Suprapubic skin (tissue), 4 donors: ENCODE measurements around the gene TNFRSF4. TPM values are rescaled to one million over a fixed set of nuclear protein-coding genes. Genes with fewer than 3 reads are reported as not detected.
"Not testable (repeated sequence)": the region's sequence is repeated elsewhere in the genome, so short reads cannot be mapped to it uniquely, and the experiment has no call there.

ENCODE experiments used
- DNase-seq, 2 donors: peaks; one replicate each; pipeline ENCODE4 v3.0.0-alpha.2; 2019; ENCODE audit warnings: low spot score in 2 of 2
- H3K27ac ChIP-seq: fragments of 200-600 bp; sonication (generic); one replicate; pipeline ENCODE4 v1.5.1; 2019
- H3K27me3 ChIP-seq: fragments of 200-600 bp; sonication (generic); one replicate; pipeline ENCODE4 v1.5.1; 2019
- H3K36me3 ChIP-seq: fragments of 200-600 bp; sonication (generic); one replicate; pipeline ENCODE4 v1.5.1; 2019
- H3K4me1 ChIP-seq: fragments of 200-600 bp; sonication (generic); one replicate; pipeline ENCODE4 v1.5.1; 2019
- H3K4me3 ChIP-seq: fragments of 200-600 bp; sonication (generic); one replicate; pipeline ENCODE4 v1.5.1; 2019; ENCODE audit warnings: mild to moderate bottlenecking
- H3K9me3 ChIP-seq: fragments of 200-600 bp; sonication (generic); one replicate; pipeline ENCODE4 v1.5.1; 2019
- EP300 ChIP-seq: sonication (generic); formaldehyde crosslinking; IDR thresholded peaks from one replicate; pipeline ENCODE4 v1.6.1; 2017; ENCODE audit warnings: antibody characterized with exemption
- POLR2A ChIP-seq, 2 donors: fragments of 450-650 bp; IDR thresholded peaks; one replicate each; pipeline ENCODE4 v1.6.1; 2017; ENCODE audit warnings: antibody characterized with exemption in 2 of 2, mild to moderate bottlenecking in 2 of 2, moderate library complexity in 2 of 2
- POLR2AphosphoS5 ChIP-seq, 3 donors: sonication (generic); formaldehyde crosslinking; IDR thresholded peaks; one replicate each; pipeline ENCODE4 v1.6.1; 2017; ENCODE audit warnings: antibody characterized with exemption in 3 of 3
- WGBS: methylation state at CpG from one replicate; pipeline ENCODE4 v1.1.5; 2018; 5-methylcytosine and 5-hydroxymethylcytosine counted together
- total RNA-seq, 4 donors: library from RNA; depleted of rRNA; stranded (reverse); fragments of >200 nt; gene quantifications; one replicate each; pipeline ENCODE4 v1.1.0, GENCODE V29; 2016
- TF ChIP-seq, protein P1 (sequence below), 2 donors: fragments of 200-600 bp in 1 of 2; fragments of 450-650 bp in 1 of 2; sonication (generic) in 1 of 2; IDR thresholded peaks; one replicate each; pipeline ENCODE4 v1.5.1; 2016 to 2019; ENCODE audit warnings: antibody characterized with exemption in 2 of 2, mild to moderate bottlenecking in 1 of 2, moderate library complexity in 1 of 2

The TNFRSF4 gene
- total RNA-seq, 4 donors from 2014 or later = 0.42 to 1.4 (median 0.72) TPM; not detected in 1

DNA sequence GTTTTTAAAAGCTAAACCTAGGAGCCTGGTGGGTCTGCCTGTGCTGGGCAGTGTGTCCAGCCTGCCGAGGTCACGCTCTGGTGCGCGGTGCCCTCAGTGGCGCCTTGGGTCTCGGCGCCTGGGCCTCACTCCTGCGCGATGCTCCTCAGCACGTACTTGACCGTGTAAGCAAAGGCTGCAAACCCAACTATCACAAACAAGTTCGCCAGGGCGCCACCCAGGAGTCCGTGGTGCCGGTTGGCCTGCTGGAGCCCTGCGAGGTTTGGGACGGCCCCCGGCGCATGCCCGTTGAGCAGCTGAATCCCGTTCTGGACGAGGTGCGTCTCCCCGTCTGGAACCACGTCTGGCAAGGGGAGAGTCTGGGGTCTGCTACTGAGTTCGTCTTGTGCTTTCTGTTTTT, 41.1 kb upstream of the TNFRSF4 start:
- Histone ChIP-seq H3K36me3 (peaks cover 57% of the 10 kb centered on the region), H3K4me1 (peaks cover 28% of the 10 kb centered on the region), H3K27me3 (no peaks in the 10 kb centered on the region), H3K4me3 (no peak overlapping the region), H3K9me3 (no peaks in the 10 kb centered on the region), H3K27ac (no peak overlapping the region)
- no peak for DNase-seq
- TF ChIP-seq EP300 = no peak
- no peak for TF ChIP-seq POLR2A (IDR thresholded peaks at IDR 0.05)
- no peak for TF ChIP-seq POLR2AphosphoS5 (IDR thresholded peaks at IDR 0.05)
- TF ChIP-seq, protein P1, sequence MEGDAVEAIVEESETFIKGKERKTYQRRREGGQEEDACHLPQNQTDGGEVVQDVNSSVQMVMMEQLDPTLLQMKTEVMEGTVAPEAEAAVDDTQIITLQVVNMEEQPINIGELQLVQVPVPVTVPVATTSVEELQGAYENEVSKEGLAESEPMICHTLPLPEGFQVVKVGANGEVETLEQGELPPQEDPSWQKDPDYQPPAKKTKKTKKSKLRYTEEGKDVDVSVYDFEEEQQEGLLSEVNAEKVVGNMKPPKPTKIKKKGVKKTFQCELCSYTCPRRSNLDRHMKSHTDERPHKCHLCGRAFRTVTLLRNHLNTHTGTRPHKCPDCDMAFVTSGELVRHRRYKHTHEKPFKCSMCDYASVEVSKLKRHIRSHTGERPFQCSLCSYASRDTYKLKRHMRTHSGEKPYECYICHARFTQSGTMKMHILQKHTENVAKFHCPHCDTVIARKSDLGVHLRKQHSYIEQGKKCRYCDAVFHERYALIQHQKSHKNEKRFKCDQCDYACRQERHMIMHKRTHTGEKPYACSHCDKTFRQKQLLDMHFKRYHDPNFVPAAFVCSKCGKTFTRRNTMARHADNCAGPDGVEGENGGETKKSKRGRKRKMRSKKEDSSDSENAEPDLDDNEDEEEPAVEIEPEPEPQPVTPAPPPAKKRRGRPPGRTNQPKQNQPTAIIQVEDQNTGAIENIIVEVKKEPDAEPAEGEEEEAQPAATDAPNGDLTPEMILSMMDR (IDR thresholded peaks at IDR 0.05) = no peak
- WGBS = 91% methylated on average over 22 of the region's 26 CpGs

DNA sequence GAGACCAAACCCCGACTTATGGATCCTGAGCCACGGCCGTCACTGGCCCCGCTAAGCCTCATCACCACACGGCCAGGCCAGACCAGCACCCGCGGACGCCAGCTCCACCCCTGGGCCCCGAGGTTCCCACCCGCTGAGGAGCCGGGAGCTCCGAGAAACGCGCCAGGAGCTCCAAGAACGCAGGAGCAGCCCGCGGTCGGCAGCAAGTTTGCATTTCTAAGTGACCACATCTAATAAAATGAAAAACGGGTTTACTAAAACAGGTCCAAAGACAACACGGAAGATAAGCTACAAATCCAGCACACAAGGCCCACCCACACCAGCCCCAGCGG, 40.7 kb upstream of the TNFRSF4 start:
- TF ChIP-seq EP300 (no peak), POLR2A (IDR thresholded peaks at IDR 0.05) (no peak), POLR2AphosphoS5 (IDR thresholded peaks at IDR 0.05) (no peak)
- TF ChIP-seq, protein P1 (IDR thresholded peaks at IDR 0.05) = no peak
- WGBS = 70% methylated on average over 18 of the region's 21 CpGs
- H3K9me3 ChIP-seq = no peaks in the 10 kb centered on the region
- peaks cover 54% of the 10 kb centered on the region for H3K36me3 ChIP-seq
- no peak overlapping the region for H3K27ac ChIP-seq
- no peak for DNase-seq
- no peaks in the 10 kb centered on the region for H3K27me3 ChIP-seq
- peaks cover 25% of the 10 kb centered on the region for H3K4me1 ChIP-seq
- no peak overlapping the region for H3K4me3 ChIP-seq

DNA sequence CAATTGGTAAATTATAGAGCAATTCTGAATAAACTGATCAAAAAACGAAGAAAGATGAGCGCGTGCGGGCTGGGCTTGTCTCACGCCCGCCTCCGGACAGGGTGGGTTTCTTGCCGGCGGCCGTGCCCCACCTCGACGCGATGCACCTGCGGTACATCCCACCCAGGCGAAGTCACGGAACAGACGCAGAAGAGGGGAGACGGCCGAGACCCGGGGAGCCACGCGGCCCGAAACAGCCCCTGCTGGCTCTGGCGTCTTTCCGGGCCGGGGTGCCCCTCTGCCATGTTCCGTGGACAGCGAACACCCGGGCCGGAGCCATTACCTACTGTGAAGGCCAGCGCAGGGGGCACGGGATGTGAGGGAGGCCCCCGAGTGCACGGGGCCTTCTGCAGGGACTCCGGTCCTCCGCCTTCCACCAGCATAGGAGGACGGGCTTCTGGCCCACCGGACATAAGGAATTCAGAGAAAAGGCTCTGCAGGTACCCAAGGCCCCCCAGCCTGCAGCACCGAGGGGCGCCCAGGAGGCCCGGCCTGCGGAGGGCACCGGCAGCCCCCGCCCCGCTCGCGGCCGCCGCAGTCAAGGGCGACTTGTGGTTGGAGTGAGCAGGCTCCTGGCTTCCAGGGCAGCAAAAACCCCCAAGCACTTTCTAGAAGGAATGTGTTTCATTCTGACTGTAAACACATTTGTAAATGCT, 40.2 kb upstream of the TNFRSF4 start:
- Histone ChIP-seq H3K9me3 (no peaks in the 10 kb centered on the region), H3K4me1 (peaks cover 21% of the 10 kb centered on the region), H3K36me3 (peaks cover 49% of the 10 kb centered on the region), H3K27ac (no peak overlapping the region), H3K27me3 (no peaks in the 10 kb centered on the region), H3K4me3 (no peak overlapping the region)
- WGBS = 95% methylated on average over 42 of the region's 50 CpGs
- TF ChIP-seq POLR2A (IDR thresholded peaks at IDR 0.05) = no peak
- no peak for TF ChIP-seq EP300
- TF ChIP-seq, protein P1 (IDR thresholded peaks at IDR 0.05) = no peak
- DNase-seq = no peak

DNA sequence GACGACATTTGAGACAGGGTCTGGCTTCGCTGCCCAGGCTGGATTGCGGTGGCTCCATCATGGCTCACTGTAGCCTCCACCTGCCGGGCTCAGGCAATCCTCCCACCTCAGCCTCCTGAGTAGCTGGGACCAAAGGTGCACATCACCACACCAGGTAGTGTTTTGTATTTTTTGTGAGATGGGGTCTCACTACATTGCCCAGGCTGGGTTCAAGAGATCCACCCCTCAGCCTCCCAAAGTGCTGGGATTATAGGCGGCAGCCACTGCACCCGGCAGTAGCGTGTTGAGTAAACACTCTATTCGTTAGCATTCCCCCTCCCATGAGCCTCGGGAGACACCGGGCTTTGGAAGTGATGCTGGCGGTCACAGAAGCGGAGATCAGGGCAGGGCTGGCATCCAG, 39.4 kb upstream of the TNFRSF4 start:
- no peaks in the 10 kb centered on the region for H3K27me3 ChIP-seq
- no peak overlapping the region for H3K27ac ChIP-seq
- H3K4me1 ChIP-seq = peaks cover 13% of the 10 kb centered on the region
- no peak for DNase-seq
- peaks cover 47% of the 10 kb centered on the region for H3K36me3 ChIP-seq
- WGBS = 93% methylated on average over 9 of the region's 12 CpGs
- no peaks in the 10 kb centered on the region for H3K9me3 ChIP-seq
- H3K4me3 ChIP-seq = no peak overlapping the region
- TF ChIP-seq, protein P1 (IDR thresholded peaks at IDR 0.05) = no peak
- no peak for TF ChIP-seq POLR2A (IDR thresholded peaks at IDR 0.05)
- no peak for TF ChIP-seq EP300
- TF ChIP-seq POLR2AphosphoS5 (IDR thresholded peaks at IDR 0.05) = no peak

DNA sequence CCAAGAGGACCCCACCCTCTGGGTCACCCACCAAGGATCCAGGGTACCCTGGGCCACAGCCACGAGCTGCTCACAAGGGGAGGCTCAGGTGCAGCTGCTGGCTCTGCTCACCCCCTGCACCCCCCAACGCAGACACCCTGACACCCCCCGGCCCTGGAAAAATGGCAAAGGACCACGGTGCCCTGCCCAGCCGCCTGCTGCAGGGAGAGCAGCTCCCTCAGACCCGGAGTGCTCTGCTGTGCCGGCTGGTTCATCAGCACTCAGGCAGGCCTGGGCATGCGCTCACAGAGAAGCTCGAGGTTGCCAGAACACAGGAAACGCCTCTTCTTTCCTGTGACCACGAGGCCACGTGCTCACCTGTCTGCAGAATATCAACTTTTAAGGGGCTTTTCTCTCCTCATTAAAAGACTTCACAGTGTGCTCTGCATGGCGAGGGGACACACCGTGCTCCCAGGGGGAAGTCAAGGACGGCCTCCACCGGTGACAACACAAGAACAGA, 36.9 kb upstream of the TNFRSF4 start:
- DNase-seq = peak in 1 of 2 donors; percentile 60
- 64% methylated on average over 10 of the region's 16 CpGs for WGBS

DNA sequence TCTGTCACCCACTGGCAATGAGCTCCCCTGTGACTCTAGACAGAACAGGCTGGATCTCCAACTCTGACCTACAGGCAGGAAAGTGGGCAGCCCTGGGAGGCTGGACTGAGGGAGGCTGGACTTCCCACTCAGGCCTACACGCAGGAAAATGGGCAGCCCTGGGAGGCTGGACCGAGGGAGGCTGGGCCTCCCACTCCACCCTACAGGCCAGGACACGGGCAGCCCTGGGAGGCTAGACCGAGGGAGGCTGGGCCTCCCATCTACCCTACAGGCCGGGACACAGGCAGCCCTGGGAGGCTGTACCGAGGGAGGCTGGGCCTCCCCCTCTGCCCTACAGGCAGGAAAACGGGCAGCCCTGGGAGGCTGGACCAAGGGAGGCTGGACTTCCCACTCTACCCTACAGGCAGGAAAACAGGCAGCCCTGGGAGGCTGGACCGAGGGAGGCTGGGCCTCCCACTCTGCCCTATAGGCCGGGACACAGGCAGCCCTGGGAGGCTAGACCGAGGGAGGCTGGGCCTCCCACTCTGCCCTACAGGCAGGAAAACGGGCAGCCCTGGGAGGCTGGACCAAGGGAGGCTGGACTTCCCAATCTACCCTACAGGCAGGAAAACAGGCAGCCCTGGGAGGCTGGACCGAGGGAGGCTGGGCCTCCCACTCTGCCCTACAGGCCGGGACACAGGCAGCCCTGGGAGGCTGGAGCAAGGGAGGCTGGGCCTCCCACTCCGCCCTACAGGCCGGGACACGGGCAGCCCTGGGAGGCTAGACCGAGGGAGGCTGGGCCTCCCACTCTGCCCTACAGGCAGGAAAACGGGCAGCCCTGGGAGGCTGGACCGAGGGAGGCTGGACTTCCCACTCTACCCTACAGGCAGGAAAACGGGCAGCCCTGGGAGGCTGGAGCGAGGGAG, 34.3 kb upstream of the TNFRSF4 start:
- not testable (repeated sequence) for H3K4me3 ChIP-seq, H3K9me3 ChIP-seq, H3K27ac ChIP-seq, DNase-seq
- peaks cover 30% of the 10 kb centered on the region for H3K27me3 ChIP-seq
- WGBS = 80% methylated on average over 2 of the region's 21 CpGs
- H3K36me3 ChIP-seq = peaks cover 11% of the 10 kb centered on the region
- peaks cover 28% of the 10 kb centered on the region for H3K4me1 ChIP-seq

More for the DNA sequence above, 36.9 kb upstream of the TNFRSF4 start:
- TF ChIP-seq POLR2A (IDR thresholded peaks at IDR 0.05) = no peak
- TF ChIP-seq, protein P1 (IDR thresholded peaks at IDR 0.05) = no peak
- TF ChIP-seq POLR2AphosphoS5 (IDR thresholded peaks at IDR 0.05) = no peak
- no peak for TF ChIP-seq EP300
- Histone ChIP-seq H3K9me3 (no peaks in the 10 kb centered on the region), H3K4me1 (peaks cover 25% of the 10 kb centered on the region), H3K4me3 (no peak overlapping the region), H3K27me3 (peaks cover 24% of the 10 kb centered on the region), H3K36me3 (peaks cover 37% of the 10 kb centered on the region), H3K27ac (no peak overlapping the region)
